HEK293T (cell line): ENCODE data around the gene NEO1.

ENCODE experiments used
- FOXK2 ChIP-seq: fragments of 450-650 bp; IDR thresholded peaks from 2 replicates; pipeline ENCODE4 v1.6.1; 2016; ENCODE audit warnings: mild to moderate bottlenecking
- HDGF ChIP-seq: fragments of 450-650 bp; IDR thresholded peaks from 2 replicates; pipeline ENCODE4 v1.6.1; 2017; ENCODE audit warnings: antibody characterized with exemption, borderline replicate concordance
- LEF1 ChIP-seq: fragments of 450-650 bp; IDR thresholded peaks from 2 replicates; pipeline ENCODE4 v1.6.1; 2017; ENCODE audit warnings: mild to moderate bottlenecking, borderline replicate concordance
- SP1 ChIP-seq: fragments of 450-650 bp; IDR thresholded peaks from 2 replicates; pipeline ENCODE4 v1.6.1; 2017
- SUZ12 ChIP-seq: fragments of 450-650 bp; IDR thresholded peaks from 2 replicates; pipeline ENCODE4 v1.6.1; 2016; ENCODE audit warnings: mild to moderate bottlenecking
- TF ChIP-seq, protein P1 (sequence below): fragments of 450-650 bp; IDR thresholded peaks from 2 replicates; pipeline ENCODE4 v1.6.1; 2016

DNA sequence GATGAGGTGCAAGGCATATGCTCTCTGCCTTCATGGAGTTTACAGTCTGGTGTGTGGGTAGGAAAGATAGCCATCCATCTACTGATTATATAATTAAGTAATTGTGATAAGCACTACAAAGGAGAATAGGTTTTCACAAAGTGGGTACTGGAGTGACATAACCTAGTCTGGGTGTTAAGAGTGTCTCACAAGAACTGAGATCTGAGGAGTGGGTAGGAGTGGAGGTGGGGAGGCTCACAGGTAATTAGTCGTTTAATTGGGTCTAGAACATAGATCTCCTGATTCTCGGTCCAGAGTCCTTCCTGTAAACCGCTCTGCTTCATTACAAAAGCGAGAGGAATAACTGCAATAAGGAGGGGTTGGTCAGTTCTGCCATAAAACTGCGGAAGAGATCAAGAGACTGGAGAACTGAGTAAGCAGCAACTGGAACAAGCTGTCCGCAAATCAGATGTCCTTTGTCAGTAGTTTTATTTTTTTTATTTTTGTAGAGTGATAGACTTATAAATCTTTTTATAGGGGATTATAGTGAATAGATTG, 2.2 kb downstream of the NEO1 start:
- TF ChIP-seq SUZ12 (no peak), FOXK2 (no peak), SP1 (no peak), LEF1 (no peak), HDGF (no peak)
- TF ChIP-seq, protein P1, sequence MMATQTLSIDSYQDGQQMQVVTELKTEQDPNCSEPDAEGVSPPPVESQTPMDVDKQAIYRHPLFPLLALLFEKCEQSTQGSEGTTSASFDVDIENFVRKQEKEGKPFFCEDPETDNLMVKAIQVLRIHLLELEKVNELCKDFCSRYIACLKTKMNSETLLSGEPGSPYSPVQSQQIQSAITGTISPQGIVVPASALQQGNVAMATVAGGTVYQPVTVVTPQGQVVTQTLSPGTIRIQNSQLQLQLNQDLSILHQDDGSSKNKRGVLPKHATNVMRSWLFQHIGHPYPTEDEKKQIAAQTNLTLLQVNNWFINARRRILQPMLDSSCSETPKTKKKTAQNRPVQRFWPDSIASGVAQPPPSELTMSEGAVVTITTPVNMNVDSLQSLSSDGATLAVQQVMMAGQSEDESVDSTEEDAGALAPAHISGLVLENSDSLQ: no peak
